Thyroid gland (tissue), 4 donors: ENCODE results near the gene SOWAHD.

Experiments used
- CTCF ChIP-seq, 6 experiments: fragments of 200-600 bp in 3 of 6; fragments of 450-650 bp in 3 of 6; sonication (generic) in 3 of 6; IDR thresholded peaks; one replicate each; pipeline ENCODE4 v1.5.1; 2016 to 2019; ENCODE audit warnings: antibody characterized with exemption in 6 of 6, mild to moderate bottlenecking in 2 of 6, inconsistent platforms in 1 of 6, moderate library complexity in 1 of 6
- POLR2A ChIP-seq, 2 donors: fragments of 450-650 bp; IDR thresholded peaks; one replicate each; pipeline ENCODE4 v1.6.1; 2017; ENCODE audit warnings: antibody characterized with exemption in 2 of 2, mild to moderate bottlenecking in 2 of 2, moderate library complexity in 1 of 2

GRCh38 chrX:119726900-119727555 is 31.4 kb upstream of the SOWAHD start:
- TF ChIP-seq CTCF (IDR thresholded peaks at IDR 0.05) (no peak), POLR2A (IDR thresholded peaks at IDR 0.05) (no peak)
